Transverse colon (tissue), 4 donors: ENCODE results near the gene DOCK2.

Experiments used
- CTCF ChIP-seq, 5 experiments: fragments of 200-600 bp in 3 of 5; fragments of 450-650 bp in 2 of 5; sonication (generic) in 3 of 5; IDR thresholded peaks; 1 replicate in 2 of 5; 2 replicates in 3 of 5; pipeline ENCODE4 v1.5.1; 2016 to 2017; ENCODE audit warnings: antibody characterized with exemption in 5 of 5, inconsistent platforms in 3 of 5, mild to moderate bottlenecking in 2 of 5, moderate library complexity in 1 of 5
- EP300 ChIP-seq: sonication (generic); formaldehyde crosslinking; IDR thresholded peaks from one replicate; pipeline ENCODE4 v1.6.1; 2017; ENCODE audit warnings: antibody characterized with exemption, low read depth
- POLR2A ChIP-seq: fragments of 450-650 bp; IDR thresholded peaks from one replicate; pipeline ENCODE4 v1.6.1; 2016; ENCODE audit warnings: antibody characterized with exemption, mild to moderate bottlenecking, moderate library complexity
- POLR2AphosphoS5 ChIP-seq, 3 donors: sonication (generic); formaldehyde crosslinking; IDR thresholded peaks; one replicate each; pipeline ENCODE4 v1.6.1; 2016; ENCODE audit warnings: antibody characterized with exemption in 3 of 3

GRCh38 chr5:169992789-169993484, 355.9 kb downstream of the DOCK2 start:
- TF ChIP-seq CTCF (IDR thresholded peaks at IDR 0.05): no peak
- TF ChIP-seq POLR2A: no peak
- TF ChIP-seq EP300: no peak
- TF ChIP-seq POLR2AphosphoS5 (IDR thresholded peaks at IDR 0.05): no peak
